ENCODE results near the gene TP53RK. TPM values are rescaled to one million over a fixed set of nuclear protein-coding genes. Genes with fewer than 3 reads are reported as not detected.

The TP53RK gene
- polyA plus RNA-seq, 4 donors = 13.5 to 20.0 (median 17.1) TPM

DNA sequence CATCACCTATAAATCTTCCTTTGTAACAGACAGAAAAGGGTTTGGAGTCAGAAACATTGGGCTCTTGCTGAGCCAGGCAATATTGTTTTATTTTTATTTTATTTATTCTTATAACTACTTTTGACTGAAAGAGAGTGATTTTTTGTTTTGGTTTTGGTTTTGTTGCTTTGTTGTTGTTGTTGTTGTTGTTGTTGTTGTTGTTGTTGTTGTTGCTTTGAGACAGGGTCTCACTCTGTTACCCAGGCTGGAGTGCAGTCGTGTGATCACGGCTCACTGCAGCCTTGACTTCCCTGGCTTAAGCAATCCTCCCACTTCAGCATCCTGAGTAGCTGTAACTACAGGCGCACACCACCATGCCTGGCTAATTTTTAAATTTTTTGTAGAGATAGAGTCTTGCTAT lies 22.9 kb downstream of the TP53RK start:
- DNase-seq (ENCODE audit: low read depth in 4 of 4, low spot score in 2 of 4) = no peak

DNA sequence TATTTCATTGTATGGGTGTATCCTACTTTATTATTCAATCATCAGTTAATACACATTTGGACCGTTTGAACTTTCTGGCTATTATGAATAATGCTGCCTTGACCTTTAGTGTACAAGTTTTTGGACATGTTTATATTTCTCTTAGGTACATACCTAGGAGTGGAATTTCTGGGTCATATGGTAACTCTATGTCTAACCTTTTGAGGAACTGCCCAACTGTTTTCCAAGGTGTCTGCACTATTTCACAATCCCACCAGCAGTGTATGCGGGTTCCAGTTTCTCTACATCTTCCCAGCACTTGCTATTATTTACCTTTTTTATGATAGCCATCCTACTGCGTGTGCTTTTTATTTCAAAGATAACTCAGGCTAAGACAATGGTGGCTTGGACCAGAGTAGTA lies 23.6 kb downstream of the TP53RK start:
- DNase-seq (ENCODE audit: low read depth in 4 of 4, low spot score in 2 of 4) = no peak

DNA sequence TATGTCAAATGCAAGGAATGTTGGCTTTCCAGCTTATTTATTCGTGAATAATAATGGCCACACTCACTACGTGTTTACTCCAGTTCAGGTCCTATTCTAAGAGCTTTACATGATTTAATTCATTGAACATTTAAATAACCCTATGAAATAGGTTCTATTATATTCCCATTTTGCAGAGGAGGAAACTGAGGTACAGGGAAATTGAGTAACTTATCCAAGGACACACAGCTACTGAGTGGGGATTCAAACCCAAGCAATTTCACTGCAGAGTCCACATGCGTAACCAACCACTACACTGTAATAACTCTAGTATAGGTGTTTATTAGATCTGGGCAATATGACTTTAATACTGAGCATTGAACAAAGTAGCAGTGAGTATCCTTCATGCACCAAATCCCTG lies 25.7 kb downstream of the TP53RK start:
- DNase-seq (ENCODE audit: low read depth in 4 of 4, low spot score in 2 of 4) = no peak

DNA sequence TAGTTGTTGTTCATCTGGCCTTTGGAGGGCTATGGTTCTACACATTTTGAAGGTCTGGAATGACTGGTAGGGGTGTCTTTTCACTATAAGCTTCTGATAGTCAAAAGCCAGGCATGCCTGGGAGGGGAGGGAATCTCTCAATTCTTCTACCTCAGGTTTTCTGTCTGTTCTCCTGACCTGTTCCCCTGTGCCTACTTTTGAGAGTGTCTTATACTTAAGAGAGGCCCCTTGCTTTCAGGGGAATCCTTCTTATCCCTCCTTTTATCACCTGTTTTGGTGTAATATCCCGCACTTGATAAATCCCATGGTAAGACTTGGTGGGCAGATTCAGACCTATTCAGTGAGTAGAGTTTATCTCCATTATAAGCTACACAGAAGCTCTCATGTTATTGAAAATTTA lies 27.6 kb downstream of the TP53RK start:
- no peak for DNase-seq (ENCODE audit: low read depth in 4 of 4, low spot score in 2 of 4)

DNA sequence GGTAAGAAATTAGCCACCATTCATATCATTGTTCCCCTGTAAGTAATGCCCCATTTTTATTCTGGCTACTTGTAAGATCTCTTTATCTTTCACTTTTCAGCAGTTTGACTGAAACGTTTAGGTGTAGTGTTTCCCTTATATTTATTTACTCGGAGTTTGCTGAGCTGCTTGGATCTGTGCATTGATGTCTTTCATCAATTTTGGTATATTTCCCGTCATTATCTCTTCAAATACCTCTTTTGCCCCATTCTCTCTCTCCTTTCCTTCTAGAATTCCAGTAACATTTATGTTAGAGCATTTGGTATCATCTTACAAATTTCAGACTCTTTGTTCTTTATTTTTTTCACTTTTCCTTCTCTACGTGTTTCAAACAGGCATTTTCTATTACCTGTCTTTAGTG lies 28.8 kb downstream of the TP53RK start:
- no peak for DNase-seq (ENCODE audit: low read depth in 4 of 4, low spot score in 2 of 4)

DNA sequence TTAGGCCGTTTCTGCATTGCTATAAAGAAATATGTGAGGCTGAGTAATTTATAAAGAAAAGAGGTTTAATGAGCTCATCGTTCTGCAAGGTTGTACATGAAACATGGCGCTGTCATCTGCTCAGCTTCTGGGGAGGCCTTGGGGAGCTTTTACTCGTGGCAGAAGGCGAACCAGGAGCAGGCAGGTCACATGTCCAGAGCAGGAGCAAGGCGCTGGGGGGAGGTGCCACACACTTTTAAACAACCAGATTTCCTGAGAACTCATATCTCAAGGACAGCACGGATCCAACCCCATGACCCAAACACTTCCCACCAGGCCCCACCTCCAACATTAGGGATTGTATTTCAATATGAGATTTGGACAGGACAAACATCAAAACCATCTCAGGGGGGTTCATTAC lies 31.6 kb downstream of the TP53RK start:
- no peak for DNase-seq (ENCODE audit: low read depth in 4 of 4, low spot score in 2 of 4)

DNA sequence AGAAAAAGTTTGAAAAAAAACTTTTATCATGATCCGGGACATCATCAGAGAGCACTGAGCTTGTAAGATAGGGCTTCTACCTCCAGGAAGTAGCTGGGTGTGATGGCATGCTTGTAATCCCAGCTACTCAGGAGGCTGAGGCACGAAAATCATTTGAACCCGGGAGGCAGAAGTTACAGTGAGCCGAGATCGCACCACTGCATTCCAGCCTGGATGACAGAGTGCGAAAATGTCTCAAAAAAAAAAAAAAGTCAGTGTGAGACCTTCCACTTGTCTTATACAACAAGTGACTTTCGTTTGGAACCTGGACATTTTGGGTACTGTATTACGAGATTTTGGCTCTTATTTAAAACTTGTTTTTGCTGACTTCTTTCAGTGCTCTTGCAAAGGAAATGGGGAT lies 32.1 kb downstream of the TP53RK start:
- no peak for DNase-seq (ENCODE audit: low read depth in 4 of 4, low spot score in 2 of 4)

DNA sequence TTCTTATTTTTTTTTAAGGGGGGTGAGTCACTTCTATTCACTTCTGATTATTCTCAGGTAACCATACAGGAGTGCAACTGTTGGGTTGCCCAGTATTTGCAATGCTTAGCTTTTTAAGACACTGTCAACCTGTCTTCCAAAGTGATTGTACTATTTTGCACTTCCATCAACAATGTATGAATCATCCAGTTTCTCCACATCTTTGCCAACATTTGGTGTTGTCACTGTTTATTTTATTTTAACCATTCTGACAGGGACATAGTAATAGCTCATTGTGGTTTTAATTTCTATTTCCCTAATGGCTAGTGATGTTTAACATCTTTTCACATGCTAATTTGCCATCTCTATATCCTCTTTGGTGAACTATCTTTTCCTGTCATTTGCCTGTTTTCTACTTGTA lies 36.5 kb downstream of the TP53RK start:
- DNase-seq (ENCODE audit: low read depth in 4 of 4, low spot score in 2 of 4) = no peak

DNA sequence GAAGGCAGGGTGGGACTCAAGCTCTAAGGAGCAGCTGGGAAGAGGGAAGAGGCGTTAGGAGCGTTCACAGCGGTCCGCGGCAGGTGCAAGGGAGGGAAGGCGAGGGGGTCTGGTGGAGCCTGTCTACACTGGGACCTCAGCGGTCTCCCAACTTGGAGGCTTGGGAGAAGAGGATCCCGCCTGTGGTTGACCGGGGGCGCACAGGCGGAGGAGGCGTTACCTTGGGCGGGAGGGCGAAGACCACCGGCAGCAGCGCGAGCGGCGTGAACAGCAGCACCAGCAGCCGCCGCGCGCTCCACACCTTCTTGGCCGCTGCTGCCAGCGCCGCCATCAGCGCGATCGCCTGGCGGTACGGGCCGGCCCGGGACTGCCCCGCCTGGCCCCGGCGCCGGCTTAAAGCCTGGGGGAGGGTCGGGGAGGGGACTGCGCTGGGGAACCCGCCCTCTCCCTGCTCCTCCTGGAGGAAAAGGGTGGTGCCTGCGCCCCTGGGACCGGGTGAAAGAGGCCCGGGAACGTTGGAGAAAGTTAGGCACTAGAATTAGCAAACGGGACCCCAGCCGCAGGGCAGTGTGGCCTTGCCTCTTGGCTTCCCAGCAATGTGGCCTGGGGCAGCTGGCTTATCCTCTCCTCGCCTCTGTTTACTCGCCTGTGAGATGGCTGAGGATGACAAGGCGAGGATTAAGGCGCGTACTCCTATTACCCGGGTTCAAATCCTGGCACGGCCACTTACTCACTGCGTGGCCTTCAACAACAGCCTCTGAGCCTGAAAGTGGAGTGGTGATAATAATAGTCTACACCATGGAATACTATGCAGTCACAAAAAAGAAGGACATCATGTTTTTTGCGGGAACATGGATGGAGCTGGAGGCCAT lies 37.9 kb downstream of the TP53RK start, which contains the start of gene SLC13A3:
Gene SLC13A3 (minus strand): TSS at position 369 of the 872 bp plus-strand sequence. CDS start 38 bp downstream, at position 331.
- DNase-seq (ENCODE audit: low read depth in 4 of 4, low spot score in 2 of 4) = no peak

DNA sequence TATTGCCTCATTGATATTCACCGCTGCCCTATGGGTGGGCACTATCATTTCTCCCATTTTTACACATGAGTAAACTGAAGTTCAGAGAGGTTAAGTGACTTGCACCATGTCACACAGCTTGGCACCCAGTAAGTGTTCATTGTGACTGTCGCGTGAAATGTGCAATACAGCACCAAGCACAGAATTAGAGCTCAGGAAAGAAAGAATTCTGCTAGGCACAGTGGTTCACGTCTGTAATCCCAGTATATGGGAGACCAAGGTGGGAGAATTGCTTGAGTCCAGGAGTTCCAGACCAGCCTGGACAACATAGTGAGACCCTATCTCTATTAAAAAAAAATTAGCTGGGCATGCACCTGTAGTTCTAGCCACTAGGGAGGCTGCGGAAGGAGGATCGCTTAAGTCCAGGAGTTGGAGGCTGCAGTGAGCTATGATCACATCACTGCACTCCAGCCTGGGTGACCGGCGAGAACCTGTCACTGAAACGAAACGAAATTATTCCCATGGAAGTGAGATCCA lies 38.6 kb downstream of the TP53RK start:
- no peak for DNase-seq (ENCODE audit: low read depth in 4 of 4, low spot score in 2 of 4)

DNA sequence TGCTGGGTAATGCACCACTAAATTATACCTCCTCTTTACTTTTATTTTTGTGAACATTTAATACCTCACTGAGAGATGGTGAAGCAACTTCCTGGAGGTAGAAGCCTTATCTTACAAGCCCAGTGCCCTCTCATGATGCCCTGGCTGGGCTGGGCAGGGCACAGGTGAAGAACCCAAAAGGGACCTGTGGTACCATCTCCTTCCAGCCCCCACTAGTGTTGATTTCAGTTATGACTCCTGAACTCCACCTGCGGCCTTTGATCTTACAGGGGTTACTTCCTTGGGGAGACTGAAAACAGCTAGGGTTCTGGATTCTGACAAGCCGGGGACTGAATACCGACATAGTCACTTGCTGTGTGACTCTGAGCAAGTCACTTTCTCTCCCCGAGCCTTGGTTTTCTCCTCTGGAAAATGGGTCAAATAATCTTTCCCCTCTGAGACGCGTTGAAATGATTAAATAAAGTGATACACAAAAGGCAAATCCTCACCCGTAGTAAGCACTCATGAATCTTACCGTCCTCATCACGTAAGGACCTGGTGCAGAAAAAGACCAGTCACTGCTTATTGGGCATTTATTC lies 39.2 kb downstream of the TP53RK start:
- DNase-seq (ENCODE audit: low read depth in 4 of 4, low spot score in 2 of 4) = no peak

DNA sequence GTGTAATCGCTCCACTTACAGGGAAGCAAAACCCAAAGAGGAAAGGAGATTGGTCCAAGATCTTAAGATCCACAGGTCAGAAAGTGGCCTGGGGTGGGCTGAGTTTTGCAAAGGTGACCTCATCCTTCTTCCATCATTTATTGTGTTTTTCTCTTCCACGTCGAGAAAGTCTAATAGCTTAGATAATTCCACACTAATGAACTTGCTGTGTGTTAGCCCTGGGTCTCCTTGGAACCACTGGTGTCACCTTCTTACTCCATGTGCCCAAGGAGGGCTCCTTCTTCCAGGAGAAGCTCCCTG lies 39.6 kb downstream of the TP53RK start:
- DNase-seq (ENCODE audit: low read depth in 4 of 4, low spot score in 2 of 4) = no peak

DNA sequence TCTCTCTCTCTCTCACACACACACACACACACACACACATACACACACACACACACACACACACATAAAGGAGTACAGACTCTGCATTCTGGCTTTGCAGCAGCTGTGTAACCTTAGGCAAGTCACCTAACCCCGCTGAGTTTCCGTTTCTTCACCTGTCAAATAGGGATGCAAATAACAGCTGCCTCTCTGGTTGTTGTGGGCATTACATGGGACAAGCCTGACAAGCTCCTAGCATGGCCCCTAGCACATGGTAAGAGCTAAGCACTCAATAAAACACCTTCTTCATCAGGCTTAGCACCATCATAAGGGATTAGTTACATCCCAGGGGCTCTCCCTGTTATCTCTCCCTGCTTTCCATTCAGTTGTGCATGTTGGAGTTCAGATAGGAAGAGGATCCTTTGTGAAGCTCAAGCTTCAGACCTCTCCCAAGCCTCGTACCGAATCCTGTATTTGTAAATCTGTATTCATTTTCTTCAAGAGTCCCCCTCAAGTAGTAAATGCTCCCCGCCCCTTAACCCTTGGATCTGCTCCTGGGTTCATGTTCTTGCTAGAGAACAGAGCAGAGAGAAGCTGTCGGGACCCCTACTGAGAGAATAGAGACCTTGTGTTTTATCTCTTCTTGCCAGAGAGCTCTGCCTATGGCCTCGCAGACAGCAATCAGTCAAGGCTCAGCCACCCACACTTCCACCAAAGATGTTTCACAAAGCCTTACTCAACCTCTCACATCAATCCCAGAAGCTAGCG lies 40.2 kb downstream of the TP53RK start:
- DNase-seq (ENCODE audit: low read depth in 4 of 4, low spot score in 2 of 4) = no peak

DNA sequence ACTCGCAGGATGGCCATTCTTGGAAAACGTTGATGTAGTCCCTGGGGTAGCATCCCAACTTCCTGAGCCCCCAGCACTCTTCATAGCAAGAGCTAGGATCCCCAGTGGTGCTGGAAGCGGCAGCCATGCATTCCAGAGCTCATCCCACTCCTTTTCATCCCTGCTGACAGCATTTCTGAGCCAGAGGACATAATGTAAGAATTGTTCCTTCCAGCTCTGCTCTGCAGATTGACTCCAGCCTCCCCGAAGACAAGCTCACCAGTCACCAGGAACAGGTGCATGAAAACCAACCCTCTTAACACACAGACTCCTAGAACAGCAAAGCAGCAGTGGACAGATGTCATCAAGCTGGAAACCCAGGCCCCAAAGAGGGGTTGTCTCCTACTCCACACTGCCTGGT lies 41.8 kb downstream of the TP53RK start:
- no peak for DNase-seq (ENCODE audit: low read depth in 4 of 4, low spot score in 2 of 4)

DNA sequence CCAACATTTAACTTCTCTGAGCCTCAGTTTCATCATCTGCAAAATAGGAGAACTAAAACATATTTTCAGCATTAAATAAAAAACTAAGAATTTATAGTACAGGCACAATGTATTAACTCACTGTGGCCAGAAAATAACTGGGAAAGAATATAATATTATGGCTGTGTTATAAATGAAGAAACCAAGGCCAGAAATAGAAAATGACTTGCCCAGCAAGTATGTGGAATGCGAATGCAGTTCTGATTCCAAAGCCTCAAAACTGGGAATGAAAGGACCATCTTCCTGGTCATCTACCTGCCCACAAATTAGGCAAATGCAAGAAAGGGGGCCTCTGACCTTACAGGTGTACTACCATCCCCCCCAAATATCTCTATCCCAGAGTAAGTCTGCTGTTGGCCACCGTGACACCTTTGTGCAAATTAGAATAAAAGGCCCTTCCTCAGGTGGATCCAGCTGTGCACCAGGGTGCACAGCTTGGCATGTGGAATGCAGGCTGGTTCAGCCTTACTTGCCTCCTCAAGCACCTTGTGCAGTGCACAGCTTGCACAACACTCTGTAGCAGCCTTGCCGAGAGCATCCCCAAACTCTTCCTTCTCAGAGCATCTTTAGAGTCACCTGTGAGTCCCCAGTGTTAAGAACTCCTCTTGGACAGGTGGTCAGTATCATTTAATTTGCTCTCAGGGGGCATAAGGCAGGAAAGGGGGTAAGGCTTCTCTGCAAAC lies 42.4 kb downstream of the TP53RK start:
- DNase-seq (ENCODE audit: low read depth in 4 of 4, low spot score in 2 of 4) = no peak

DNA sequence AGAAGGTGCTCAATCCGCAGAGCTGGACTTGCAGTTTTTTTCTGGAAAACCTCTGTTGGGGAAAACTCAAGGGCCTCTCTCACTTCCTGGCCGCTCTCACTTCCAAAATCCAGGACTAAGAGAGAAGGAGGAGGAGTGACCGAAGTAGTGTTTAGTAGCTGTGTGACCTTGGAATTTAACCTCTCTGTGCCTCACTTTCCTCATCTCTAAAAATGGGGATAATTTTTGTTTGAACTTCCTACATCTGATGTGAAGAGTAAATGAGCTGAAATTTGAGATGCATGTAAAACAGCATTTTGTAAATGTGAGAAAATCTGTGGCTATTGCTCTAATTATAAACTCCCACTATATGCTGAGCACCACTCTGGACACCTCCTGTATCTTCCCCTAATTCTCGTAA lies 43.1 kb downstream of the TP53RK start:
- DNase-seq (ENCODE audit: low read depth in 4 of 4, low spot score in 2 of 4) = no peak

DNA sequence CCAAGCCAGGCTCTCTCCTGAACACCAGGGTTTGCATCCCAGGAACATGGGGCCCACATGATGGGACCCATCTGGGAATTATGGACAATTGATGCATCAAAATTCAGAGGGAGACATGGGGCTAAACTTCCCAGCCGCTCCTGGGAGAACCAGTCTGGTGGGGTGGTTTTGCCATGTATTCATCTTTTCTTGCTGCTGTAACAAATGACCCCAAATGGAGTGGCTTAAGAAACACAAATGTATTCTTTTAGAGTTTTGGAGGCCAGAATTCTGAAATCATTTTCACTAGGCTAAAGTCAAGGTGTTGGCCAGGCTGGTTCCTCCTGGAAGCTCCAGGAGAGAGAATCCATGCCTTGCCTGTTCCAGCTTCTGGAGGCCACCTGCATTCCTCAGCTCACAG lies 44.5 kb downstream of the TP53RK start:
- DNase-seq (ENCODE audit: low read depth in 4 of 4, low spot score in 2 of 4) = no peak

DNA sequence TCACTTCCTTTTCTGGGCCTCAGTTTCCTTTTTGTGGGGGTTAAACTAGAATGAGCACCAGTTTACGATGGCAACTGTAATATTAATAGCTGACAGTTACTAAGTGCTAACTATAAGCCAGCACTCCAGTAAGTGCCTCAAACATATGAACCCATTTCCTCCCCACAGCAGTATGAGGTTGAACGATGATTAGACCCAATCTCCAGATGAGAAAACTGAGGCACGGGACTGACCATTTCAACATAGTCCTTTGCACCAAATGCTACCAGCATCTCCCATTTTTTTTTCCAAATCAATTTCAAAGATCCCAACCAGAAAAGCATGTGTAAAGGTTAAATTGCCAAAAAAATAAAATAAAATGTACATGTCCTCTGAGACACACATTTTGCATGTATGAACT lies 45.1 kb downstream of the TP53RK start:
- no peak for DNase-seq (ENCODE audit: low read depth in 4 of 4, low spot score in 2 of 4)

DNA sequence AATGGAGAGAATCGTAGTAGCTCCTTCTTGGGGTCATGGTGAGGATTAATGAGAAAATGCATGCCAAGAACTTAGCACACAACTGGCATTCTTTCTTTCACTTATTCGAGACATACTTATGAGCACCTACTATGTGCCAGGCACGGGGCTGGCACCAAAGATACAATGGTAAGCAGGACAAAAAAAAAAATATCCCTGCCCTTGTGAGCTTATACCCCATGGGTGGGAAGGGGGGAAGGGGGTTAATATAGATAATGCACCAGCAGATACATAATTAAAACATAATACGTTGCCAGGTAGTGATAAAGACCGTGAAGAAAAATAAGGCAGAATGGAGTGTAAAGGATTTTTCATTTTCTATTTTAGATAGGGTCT lies 46.3 kb downstream of the TP53RK start:
- no peak for DNase-seq (ENCODE audit: low read depth in 4 of 4, low spot score in 2 of 4)

DNA sequence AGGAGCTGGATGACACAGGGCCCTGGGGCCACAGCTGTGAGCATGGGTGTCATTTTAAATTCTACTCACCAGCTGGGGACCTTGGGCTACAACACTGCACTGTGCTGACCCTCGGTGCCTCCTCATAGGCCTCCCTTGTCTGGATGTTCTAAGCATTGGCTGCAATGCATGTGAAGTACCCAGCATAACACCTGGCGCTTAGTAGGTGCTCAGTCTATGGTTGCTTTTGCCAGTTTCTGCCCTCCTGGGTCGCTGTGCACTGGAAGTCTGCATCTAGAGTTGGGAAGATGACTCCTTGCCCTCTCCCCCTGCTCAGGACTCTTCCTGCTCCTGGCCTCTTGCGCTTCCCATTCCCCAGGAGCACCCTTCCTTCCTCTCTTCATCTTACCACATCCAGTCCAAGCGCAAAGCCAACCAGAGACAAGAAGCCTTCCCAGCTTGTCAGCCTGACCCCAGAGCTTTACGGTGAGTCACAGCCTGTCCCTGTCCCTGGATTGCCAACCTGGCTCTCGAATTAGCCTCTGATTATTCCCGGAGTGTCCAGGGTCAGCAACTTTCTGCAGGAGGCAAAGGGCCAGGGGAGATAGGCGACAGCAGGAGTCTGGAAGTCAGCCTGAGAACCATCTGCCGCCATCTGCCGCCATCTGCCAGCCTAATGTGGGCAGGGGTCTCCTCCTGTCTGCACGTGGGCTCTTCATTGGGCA lies 46.8 kb downstream of the TP53RK start:
- no peak for DNase-seq (ENCODE audit: low read depth in 4 of 4, low spot score in 2 of 4)

Measured in left renal cortex interstitium (tissue), 4 donors.